ENCODE results near the gene TMX1. TPM values are rescaled to one million over a fixed set of nuclear protein-coding genes. Genes with fewer than 3 reads are reported as not detected.

TMX1 gene
- total and polyA plus RNA-seq, 10 of the 15 experiments (the other 5 are each of a cell fraction or from before 2014, with no cell fraction given) = 29.1 to 152 (median 52.0) TPM

GRCh38 chr14:51269634-51270033 is 29.6 kb downstream of the TMX1 start:
- CTCF ChIA-PET = interaction anchor here (1.3 to 2.2 kb wide), 2 partner anchors 14 to 22 kb away, joined by 5 to 11 read pairs; no protein-coding TSS in a partner anchor

More at GRCh38 chr14:51269634-51270033, 29.6 kb downstream of the TMX1 start:
- BruUV-seq (replicated peaks) = no TSS peak
- intact Hi-C loops (cut with micrococcal nuclease; ENCODE audit: unreplicated experiment) (no loop called here), in situ Hi-C loops (cut with MboI) (no loop called here)
- no peak overlapping the region for H3K27ac ChIP-seq (ENCODE audit: control insufficient read depth, insufficient read depth)
- H3K9ac ChIP-seq (ENCODE audit: control insufficient read depth, insufficient read depth, low read length) = no peak overlapping the region
- no peak overlapping the region for H2AFZ ChIP-seq (ENCODE audit: control insufficient read depth, low read depth, low read length)
- no peaks in the 10 kb centered on the region for H3K9me3 ChIP-seq (replicated peaks; ENCODE audit: control insufficient read depth, insufficient read depth, low read length)
- no peaks in the 10 kb centered on the region for H3K4me1 ChIP-seq (ENCODE audit: control insufficient read depth, insufficient read depth, low read length)
- ChIA-PET POLR2A (no interaction called here), SMC1A (ENCODE audit: uncharacterized antibody, unreplicated experiment) (interaction anchor here (0.9 kb wide), 1 partner anchor 14 kb away, joined by 3 read pairs; no protein-coding TSS in a partner anchor), RAD21 (ENCODE audit: unreplicated experiment) (no interaction called here)
- no peaks in the 10 kb centered on the region for H3K27me3 ChIP-seq (replicated peaks in 1 of 2; ENCODE audit: control insufficient read depth in 2 of 2, insufficient read depth in 2 of 2, low read length in 1 of 2)
- WGBS (ENCODE audit: insufficient coverage, insufficient replicate concordance, low lambda C conversion rate, missing lambda C conversion rate) = 100% methylated on average over 1 of the region's 1 CpG
- no peaks in the 10 kb centered on the region for H3K79me2 ChIP-seq (ENCODE audit: control insufficient read depth, insufficient read depth, low read length)
- no peaks in the 10 kb centered on the region for H3K36me3 ChIP-seq (ENCODE audit: control insufficient read depth in 2 of 2, insufficient read depth in 2 of 2, low read length in 1 of 2)
- ATAC-seq = no peak
- no peaks in the 10 kb centered on the region for H4K20me1 ChIP-seq (ENCODE audit: control insufficient read depth, insufficient read depth)
- no peak overlapping the region for H3K4me3 ChIP-seq
- DNase-seq (ENCODE audit: low read depth, low spot score) = no peak
- FAIRE-seq = no peak
- no peak overlapping the region for H3K4me2 ChIP-seq (ENCODE audit: control insufficient read depth, insufficient read depth)
- TF ChIP-seq FOS (IDR thresholded peaks at IDR 0.05; ENCODE audit: borderline replicate concordance, extremely low read depth, insufficient read length) = no peak
- no peak for TF ChIP-seq REST (IDR thresholded peaks at IDR 0.05; ENCODE audit: low read depth, low read length)
- no peak for TF ChIP-seq ZNF24 (IDR thresholded peaks at IDR 0.05)
- TF ChIP-seq MAX (IDR thresholded peaks at IDR 0.05; ENCODE audit: low read depth, low read length) = no peak
- no peak for TF ChIP-seq ELK1 (IDR thresholded peaks at IDR 0.05; ENCODE audit: low read depth, low read length)
- TF ChIP-seq CHD1 (IDR thresholded peaks at IDR 0.05; ENCODE audit: low read depth, low read length) = no peak
- no peak for TF ChIP-seq BMI1 (IDR thresholded peaks at IDR 0.05; ENCODE audit: borderline replicate concordance)
- no peak for TF ChIP-seq HDAC6 (IDR thresholded peaks at IDR 0.05; ENCODE audit: unreplicated experiment)
- no peak for TF ChIP-seq RELB (IDR thresholded peaks at IDR 0.05; ENCODE audit: low read depth)
- no peak for TF ChIP-seq HDGF (IDR thresholded peaks at IDR 0.05)
- TF ChIP-seq WRNIP1 (IDR thresholded peaks at IDR 0.05; ENCODE audit: borderline replicate concordance, low read depth, low read length) = no peak
